ENCODE measurements around the gene U2AF2. TPM values are rescaled to one million over a fixed set of nuclear protein-coding genes. Genes with fewer than 3 reads are reported as not detected.

Gene U2AF2
- total and polyA plus RNA-seq, 2 of the 8 experiments (the other 6 are each of a cell fraction or from before 2014, with no cell fraction given): 162 to 252 TPM

DNA sequence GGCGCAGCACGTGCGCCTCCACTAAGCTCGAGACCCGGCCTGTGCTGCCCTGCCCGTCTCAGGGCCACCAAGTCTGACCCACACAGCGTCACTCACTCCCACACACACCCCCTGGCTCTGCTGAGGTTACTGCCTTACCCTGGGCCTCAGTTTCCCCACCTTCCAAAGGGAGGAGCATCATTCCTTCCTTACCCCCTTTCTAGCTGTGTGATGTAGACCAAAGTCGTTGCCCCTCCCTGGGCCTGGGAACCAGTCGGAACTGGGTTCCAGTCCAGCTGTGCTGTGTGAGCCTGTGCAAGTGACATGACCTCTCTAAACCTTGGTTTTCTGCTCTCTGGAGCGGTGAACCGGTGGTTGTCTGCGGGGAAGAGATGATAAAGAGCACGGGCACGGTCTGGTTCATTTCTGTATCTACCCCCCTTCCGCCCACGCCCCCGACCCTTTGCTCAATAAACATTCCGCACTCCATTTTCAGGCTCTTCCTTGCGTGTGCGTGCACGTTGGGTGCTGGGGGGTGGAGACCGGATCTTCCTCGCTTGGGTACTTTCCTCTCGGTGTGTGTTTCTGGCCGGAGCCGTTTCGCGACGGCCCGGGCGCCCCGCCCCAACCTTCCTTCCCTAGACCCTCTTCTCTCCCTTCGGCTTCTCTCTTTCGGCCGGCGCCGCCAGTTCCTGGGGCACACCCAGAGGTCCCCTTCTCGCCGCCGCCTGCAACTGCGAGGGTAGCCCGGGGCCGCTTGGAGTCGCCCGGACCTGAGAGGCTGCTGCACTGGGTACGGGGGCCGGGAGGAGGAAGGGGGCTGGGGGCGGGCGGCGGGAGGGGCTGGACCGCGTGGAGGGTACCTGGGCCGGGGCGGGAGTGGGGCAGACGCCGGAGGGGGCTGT is 11.6 kb upstream of the U2AF2 start, which contains the start of gene ZNF581:
Gene ZNF581 (plus strand): TSS at position 647 of the 884 bp plus-strand sequence. CDS start 923 bp downstream, outside the sequence.
- Histone ChIP-seq H3K79me2 (ENCODE audit: control insufficient read depth in 1 of 2, insufficient read depth in 2 of 2, low read length in 2 of 2) (peaks cover 4 to 21% of the 10 kb centered on the region in 2 experiments; a peak in 3 of 4 replicates), H2BK20ac (ENCODE audit: low read length) (no peak within 1 kb of the TSS), H2AFZ (ENCODE audit: low read length) (no peak within 1 kb of the TSS)
- TF ChIP-seq YY1 (IDR thresholded peaks at IDR 0.05; ENCODE audit: low read depth, low read length) (0 out of 2 replicates have a peak, but pooled peaks have one; percentile 58), TAF7 (optimal IDR thresholded peaks at IDR 0.05; ENCODE audit: borderline replicate concordance, low read depth, low read length) (peak; percentile 67), NANOG (IDR thresholded peaks at IDR 0.05; ENCODE audit: insufficient read depth, low read depth, low read length, poor library complexity, severe bottlenecking) (no peak), BACH1 (IDR thresholded peaks at IDR 0.05; ENCODE audit: low read length) (peak; percentile 43; the same call in 1 of the 2 replicates), SP4 (IDR thresholded peaks at IDR 0.05; ENCODE audit: low read length) (0 out of 2 replicates have a peak, but pooled peaks have one; percentile 54), JUN (IDR thresholded peaks at IDR 0.05; ENCODE audit: low read depth, low read length) (no peak), EGR1 (IDR thresholded peaks at IDR 0.05; ENCODE audit: borderline replicate concordance, low read depth, low read length) (peak; percentile 45; the same call in 1 of the 2 replicates)
- TF ChIP-seq, protein P1, sequence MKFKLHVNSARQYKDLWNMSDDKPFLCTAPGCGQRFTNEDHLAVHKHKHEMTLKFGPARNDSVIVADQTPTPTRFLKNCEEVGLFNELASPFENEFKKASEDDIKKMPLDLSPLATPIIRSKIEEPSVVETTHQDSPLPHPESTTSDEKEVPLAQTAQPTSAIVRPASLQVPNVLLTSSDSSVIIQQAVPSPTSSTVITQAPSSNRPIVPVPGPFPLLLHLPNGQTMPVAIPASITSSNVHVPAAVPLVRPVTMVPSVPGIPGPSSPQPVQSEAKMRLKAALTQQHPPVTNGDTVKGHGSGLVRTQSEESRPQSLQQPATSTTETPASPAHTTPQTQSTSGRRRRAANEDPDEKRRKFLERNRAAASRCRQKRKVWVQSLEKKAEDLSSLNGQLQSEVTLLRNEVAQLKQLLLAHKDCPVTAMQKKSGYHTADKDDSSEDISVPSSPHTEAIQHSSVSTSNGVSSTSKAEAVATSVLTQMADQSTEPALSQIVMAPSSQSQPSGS (IDR thresholded peaks at IDR 0.05; ENCODE audit: low read length): no peak

More for the DNA sequence above, 11.6 kb upstream of the U2AF2 start, which contains the start of gene ZNF581:
- peak within 1 kb of the TSS; percentile 52 to 88 (median 75) for H3K9ac ChIP-seq (replicated peaks in 1 of 4; ENCODE audit: extremely low read depth in 1 of 4, low read depth in 3 of 4, low read length in 3 of 4)
- H3K14ac ChIP-seq (ENCODE audit: insufficient read length): peak within 1 kb of the TSS; percentile 55
- peaks cover 11% of the 10 kb centered on the region for H3K79me1 ChIP-seq (ENCODE audit: low read depth, low read length)
- ChIA-PET CTCF (ENCODE audit: partially characterized antibody) (interaction anchor here (1.0 to 4.0 kb wide), 5 partner anchors 9 to 62 kb away, joined by 3 to 18 read pairs (median 4); no protein-coding TSS in a partner anchor), POLR2A (ENCODE audit: partially characterized antibody) (interaction anchor here (0.6 to 9.2 kb wide), 11 partner anchors 9 to 761 kb away, joined by 3 to 96 read pairs (median 4); partner anchors contain the start of genes U2AF2, ZNF628, ZNF784 and ZNF865)
- 0 out of 2 replicates have a peak within 1 kb of the TSS, but pooled peaks have one; percentile 35 for H2BK12ac ChIP-seq (ENCODE audit: low read depth, low read length)
- H2BK5ac ChIP-seq (ENCODE audit: low read depth, low read length): peak within 1 kb of the TSS; percentile 63
- H3K4me2 ChIP-seq (ENCODE audit: insufficient read depth in 1 of 2, low read depth in 2 of 2, low read length in 2 of 2): peak within 1 kb of the TSS; percentile 90 to 99
- WGBS, 2 experiments (ENCODE audit: extremely low coverage in 1 of 2, insufficient coverage in 1 of 2, insufficient read length in 1 of 2, insufficient replicate concordance in 2 of 2, low coverage in 1 of 2, low lambda C conversion rate in 2 of 2, missing lambda C conversion rate in 1 of 2): 2% methylated on average over 32 of the region's 56 CpGs; no CpG with 5 or more reads in 1 of the 2 experiments
- peak within 1 kb of the TSS; percentile 61 for H3K23ac ChIP-seq (ENCODE audit: insufficient read length)
- peak within 1 kb of the TSS; percentile 81 for H4K8ac ChIP-seq (ENCODE audit: extremely low read depth, insufficient read depth, low read length)
- H4K5ac ChIP-seq (ENCODE audit: insufficient read length, low read depth, low read length): peak within 1 kb of the TSS; percentile 81
- H4K91ac ChIP-seq (replicated peaks; ENCODE audit: insufficient read length, low read length): peak within 1 kb of the TSS; percentile 75
- peak within 1 kb of the TSS; percentile 90 for H3K56ac ChIP-seq (replicated peaks; ENCODE audit: insufficient read length, low read depth, low read length)
- peaks cover 7 to 13% (median 10%) of the 10 kb centered on the region in 4 experiments for H3K36me3 ChIP-seq (ENCODE audit: control insufficient read depth in 2 of 4, insufficient read depth in 4 of 4, low read length in 3 of 4)
- no peaks in the 10 kb centered on the region for H3K27me3 ChIP-seq (replicated peaks in 1 of 4; ENCODE audit: control insufficient read depth in 3 of 4, extremely low read depth in 1 of 4, insufficient read depth in 3 of 4, low read length in 3 of 4)
- H3K23me2 ChIP-seq (ENCODE audit: low read depth, low read length): peaks cover 31% of the 10 kb centered on the region
- FAIRE-seq (no peak), DNase-seq (ENCODE audit: low read depth in 1 of 2, low spot score in 2 of 2) (peak in 1 of 2 experiments; percentile 90)
- H3K4ac ChIP-seq (replicated peaks; ENCODE audit: insufficient read length, low read depth, low read length): peak within 1 kb of the TSS; percentile 96
- no peaks in the 10 kb centered on the region; a peak in 1 of 4 replicates for H3K9me3 ChIP-seq (ENCODE audit: insufficient read depth in 2 of 2, low read depth in 1 of 2, low read length in 1 of 2)
- no peak within 1 kb of the TSS for H2BK15ac ChIP-seq (ENCODE audit: low read length)
- H2AK5ac ChIP-seq (ENCODE audit: low read depth, low read length): peak within 1 kb of the TSS; percentile 75; the same call in 1 of the 2 replicates
- peak within 1 kb of the TSS; percentile 48 for H3K27ac ChIP-seq (ENCODE audit: low read depth, low read length)
- H3K4me3 ChIP-seq (ENCODE audit: extremely low read depth in 1 of 4, insufficient read depth in 2 of 4, low read depth in 3 of 4, low read length in 4 of 4): peak within 1 kb of the TSS; percentile 74 to 98 (median 88)
- H2BK120ac ChIP-seq (replicated peaks; ENCODE audit: low read depth, low read length): peak within 1 kb of the TSS; percentile 82
- H4K20me1 ChIP-seq (replicated peaks in 1 of 2; ENCODE audit: control insufficient read depth in 1 of 2, insufficient read depth in 2 of 2, low read length in 2 of 2): peaks cover 0 to 7% of the 10 kb centered on the region in 2 experiments
- H3K18ac ChIP-seq (ENCODE audit: extremely low read depth, low read length): peak within 1 kb of the TSS; percentile 94; the same call in 1 of the 2 replicates
- H3K4me1 ChIP-seq (replicated peaks in 1 of 4; ENCODE audit: control insufficient read depth in 3 of 4, insufficient read depth in 4 of 4, low read length in 3 of 4): peaks cover 0 to 22% (median 10%) of the 10 kb centered on the region in 4 experiments; a peak in 6 of 7 replicates

All from H1 (cell line).